Stimulated activated CD8-positive, alpha-beta memory T cell treated with anti-CD3 and anti-CD28 coated beads, Interleukin-2, amount 100 ng/mL, for 48 hours (primary cell): ENCODE measurements around the gene SLC25A20.

Experiments
- DNase-seq, 2 donors: peaks; one replicate each; pipeline ENCODE4 v3.0.0-alpha.2; 2020; ENCODE audit warnings: low read depth in 2 of 2

Gene SLC25A20

DNA sequence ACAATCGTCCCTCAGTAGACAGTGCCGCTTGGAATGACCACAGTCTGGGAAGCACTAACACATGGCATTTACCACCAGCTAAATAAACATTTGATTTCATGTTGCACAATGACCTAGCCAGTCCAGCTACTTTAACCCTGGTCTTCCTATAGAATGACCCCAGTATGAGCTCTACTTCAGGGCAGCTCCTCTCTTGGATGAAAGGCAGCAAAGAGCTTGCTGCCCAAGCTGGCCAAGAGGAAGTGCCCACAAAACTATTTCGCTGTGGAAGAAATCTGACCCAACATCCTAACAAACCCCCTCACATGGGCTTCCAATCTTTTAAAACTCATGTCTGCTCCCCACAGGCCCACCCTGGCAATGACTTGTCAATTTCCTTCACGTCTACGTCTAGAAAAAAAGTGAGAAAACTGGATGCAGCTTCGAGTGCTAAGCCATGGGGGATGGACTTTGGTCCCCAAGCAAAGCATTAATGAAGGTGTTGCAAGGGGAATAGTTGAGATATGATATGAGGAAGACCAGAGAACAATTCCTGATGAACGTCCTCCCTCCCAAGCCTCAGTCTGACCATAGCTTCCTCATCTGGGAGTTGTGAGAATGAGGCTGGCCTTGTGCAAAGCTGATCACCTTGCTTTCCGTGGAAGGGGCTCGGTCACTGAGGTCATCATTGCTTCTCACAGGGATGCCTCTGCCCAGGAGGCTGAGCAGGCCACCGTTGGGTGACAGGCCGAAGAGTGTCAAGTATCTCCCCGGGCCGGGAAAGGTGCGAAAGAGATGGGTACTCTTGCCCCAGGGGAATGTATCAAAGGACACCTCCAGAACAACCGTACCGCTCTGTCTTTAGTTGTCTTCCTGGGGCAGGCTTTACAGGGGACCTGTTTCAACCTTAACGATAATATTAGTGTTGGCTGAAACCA lies 964 bp downstream of the SLC25A20 start:
- DNase-seq: no peak

DNA sequence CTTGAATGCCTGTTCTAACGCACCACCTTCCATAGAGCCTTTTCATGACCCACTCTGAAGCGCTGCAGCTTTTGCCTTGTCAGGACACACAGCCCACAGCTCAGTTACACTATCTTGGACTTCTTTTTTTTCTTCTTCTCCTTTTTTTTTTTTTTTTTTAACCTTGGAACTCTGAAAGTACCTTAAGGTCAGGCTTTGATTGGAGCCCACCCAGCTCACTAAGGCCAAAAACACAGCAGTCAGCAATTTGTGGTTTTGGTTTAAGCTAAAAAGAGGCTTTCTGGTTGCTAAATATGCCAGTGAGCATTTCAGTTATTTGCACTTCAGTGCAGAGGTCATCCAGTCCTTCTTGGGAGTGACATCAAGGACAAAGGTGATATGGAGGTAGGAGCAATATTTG lies 1.7 kb downstream of the SLC25A20 start:
- DNase-seq: no peak

DNA sequence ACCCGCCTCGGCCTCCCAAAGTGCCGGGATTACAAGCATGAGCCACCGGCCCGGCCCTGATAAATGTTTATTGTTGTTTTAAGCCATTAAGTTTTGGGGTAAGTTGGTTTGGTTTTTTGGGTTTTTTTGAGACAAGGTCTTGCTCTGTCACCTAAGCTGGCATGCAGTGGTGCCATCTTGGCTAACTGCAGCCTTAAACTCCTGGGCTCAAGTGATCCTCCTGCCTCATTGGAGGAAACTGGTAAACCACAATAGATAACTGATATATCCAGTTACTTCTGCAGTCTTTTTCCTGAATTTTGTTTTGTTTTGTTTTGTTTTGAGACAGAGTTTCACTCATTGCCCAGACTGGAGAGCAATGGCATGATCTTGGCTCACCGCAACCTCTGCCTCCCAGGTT lies 4.2 kb downstream of the SLC25A20 start:
- DNase-seq: no peak

DNA sequence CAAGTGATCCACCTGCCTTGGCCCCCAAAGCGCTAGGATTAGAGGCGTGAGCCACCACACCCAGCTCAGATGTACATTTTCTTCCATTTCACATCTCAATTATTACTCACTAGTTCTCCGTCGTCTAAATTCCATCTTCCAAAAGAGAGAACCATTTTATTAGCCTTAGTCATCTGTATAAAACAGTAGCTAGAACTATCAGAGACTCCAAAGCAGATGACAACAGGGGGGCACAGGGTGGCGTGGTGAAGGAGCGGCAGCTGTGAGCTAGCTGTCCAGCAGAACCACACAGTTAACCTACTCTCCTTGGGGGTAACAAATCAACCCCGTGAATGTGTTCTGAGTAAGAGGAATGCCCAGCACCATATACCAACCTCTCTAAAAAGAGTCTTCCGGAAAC lies 7.1 kb downstream of the SLC25A20 start:
- no peak for DNase-seq

DNA sequence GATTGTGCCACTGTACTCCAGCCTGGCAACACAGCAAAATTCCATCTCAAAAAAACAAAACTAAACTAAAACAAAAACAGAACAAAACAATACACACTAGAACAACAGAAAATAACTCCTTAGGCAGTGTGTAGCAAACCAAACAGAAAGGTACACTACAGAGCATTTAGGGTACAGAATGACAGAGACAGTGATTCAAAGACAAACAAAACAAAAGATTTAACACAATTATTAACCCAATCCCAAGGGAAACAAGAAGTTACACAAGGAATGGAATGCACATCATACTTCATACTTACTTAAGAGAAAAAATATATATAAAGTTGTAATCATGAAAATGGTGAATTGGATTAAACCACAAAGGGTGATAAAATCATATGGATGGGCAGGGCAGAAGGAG lies 12.9 kb downstream of the SLC25A20 start:
- no peak for DNase-seq

DNA sequence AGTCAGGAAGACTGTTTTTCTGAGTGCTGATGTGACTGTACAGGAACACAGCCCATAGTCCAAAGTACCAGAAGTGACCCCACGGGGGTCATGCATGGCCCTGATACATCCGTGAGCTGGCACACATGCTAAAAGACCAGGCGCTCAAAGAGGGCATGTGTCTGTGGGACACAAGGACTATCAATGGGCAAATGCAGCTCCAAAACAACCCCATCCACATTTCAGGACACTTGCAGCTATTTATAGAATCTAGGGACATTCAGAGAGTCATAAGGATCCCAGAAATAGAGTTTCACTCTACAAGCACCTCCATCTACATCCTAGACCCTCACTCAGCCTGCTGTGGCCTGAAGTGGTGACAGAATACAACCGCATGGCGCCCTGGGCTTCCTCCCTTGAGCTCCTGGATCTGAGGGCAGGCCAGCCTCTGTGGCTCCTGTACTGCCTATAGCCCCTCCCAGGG lies 17.0 kb downstream of the SLC25A20 start:
- DNase-seq: no peak

DNA sequence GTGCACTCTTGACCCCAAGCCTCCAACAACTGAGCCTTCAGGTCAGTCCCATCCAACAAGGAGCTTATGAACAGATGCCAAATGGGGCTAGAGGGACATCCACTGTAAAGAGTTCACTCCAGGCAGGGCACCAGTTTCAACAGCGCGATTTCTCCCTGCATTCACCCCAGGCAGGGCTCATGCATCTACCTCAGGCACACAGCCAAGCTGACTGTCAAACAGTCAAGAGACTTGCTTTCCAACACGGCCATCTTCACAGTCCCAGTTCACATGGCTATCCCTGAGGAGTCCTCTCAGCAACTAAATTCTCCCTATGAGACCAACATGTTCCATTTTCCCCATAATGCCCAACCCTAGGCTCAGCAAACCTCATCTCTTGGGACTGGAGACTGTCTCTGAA lies 17.7 kb downstream of the SLC25A20 start:
- no peak for DNase-seq

DNA sequence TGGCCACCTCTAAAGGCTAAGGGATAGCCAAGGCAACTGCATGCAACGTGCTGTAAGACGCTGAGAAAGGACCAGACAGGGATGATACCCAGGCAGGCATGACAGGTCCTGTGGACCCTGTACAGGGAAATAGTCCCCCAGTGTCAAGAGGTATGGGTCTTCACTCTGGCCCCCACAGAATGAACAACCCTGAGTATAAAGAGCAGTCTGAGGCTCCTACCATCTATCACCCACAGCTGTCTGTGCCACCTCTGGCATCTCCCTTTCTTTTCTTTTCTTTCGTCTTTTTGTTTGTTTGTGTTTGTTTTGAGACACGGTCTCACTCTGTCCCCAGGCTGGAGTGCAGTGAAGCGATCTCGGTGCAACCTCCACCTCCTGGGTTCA lies 18.7 kb downstream of the SLC25A20 start:
- no peak for DNase-seq

DNA sequence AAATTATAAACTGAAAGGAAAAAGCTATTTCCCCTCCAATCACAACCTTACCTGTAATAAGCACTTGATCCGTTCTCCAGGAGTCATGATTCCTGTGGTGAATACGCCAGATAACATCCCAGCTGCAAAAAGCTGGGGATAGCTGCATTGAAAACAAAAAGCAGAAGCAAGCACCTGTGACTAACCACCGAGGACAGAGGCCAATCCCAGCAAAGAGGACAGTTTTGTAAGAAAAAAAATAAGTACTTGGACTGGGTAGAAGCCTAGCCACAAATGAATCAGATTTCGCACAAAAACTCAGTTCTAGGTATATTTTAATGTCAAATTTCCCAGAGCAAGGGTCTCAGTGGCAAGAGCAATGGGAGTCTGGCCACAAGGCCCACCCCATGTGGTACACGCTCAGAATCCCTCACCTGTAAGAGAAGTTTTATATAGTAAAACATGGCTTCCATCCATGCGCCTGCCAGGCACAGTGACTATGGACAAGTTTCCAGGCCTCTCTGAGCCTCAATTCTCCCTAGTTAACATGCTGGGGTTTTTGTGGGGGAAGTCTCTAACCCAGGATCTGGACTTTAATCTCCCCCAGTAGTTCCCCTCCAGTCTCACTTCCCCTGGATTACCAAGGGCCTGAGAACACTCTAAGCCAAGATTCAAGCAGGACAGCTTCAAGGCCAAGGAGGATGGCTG lies 19.2 kb downstream of the SLC25A20 start:
- DNase-seq: no peak

DNA sequence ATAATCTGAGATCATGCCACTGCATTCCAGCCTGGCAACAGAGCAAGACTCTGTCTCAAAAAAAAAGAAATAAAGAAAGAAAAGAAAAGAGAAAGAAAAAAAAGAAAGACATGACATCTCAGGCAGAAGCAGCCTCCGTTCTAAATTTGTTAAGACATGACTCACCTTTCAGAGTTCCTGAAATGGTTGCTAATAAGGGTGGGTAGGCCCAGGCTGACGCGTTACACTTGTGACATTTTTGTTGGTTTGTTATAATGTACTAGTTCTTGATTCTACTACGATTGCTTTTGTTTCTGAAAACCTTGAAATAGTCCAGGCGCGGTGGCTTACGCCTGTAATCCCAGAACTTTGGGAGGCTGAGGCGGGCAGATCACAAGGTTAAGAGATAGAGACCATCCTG lies 21.0 kb downstream of the SLC25A20 start:
- no peak for DNase-seq

DNA sequence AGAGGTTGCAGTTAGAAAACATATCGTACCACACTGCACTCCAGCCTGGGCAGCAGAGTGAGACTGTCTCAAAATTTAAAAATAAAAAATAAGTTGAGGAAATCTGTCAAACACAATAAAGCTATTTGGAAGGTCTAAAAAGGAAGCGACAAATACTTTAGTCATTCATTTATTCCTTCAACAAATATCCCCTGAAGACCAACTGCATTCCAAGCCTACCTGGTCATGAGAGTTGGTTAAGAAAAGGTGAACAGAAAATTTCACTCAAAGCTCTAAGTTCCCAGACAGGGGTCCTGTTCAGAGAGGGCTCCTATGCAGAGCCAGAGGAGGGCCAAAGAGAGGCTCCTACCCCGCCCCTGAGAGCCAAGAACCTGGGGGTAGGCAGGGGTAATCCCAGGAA lies 35.6 kb downstream of the SLC25A20 start:
- no peak for DNase-seq

DNA sequence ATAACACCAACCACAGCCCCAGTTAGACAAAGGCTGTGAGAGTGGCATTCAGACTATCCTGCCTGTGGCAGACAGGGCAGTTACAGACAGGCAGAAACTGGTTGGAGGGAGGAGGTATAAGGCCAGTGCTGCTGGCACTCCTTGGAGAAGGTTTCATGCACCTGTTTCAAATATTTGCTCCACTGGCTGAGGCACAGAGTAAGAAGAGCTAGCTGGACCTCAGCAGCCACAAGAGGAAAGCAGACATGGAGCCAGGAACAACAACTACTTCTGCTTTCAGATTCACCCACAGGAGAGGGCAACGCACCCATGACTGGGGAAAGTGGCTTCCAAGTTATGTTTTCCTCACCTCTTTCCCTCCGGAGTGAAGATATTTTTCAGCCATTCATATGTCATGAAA lies 39.5 kb downstream of the SLC25A20 start:
- no peak for DNase-seq

DNA sequence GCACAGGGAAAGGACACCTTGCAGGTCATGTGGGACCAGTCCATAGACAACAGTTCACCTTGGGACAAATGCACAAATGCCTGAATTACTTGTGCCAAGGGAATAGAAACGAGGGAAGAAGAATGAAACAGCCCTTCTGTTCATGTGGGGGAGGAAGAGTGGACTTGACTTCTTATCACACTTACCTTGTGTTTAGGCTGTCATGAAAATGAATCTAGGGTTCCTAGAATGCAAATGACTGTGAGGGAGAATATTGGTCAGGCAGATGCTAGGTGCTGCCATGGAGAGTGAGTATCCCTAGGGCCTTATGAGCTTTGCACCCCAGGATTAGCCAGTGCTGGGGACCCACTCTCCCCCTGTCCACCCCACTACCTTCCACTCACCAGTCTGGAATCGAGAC lies 40.0 kb downstream of the SLC25A20 start:
- no peak for DNase-seq

DNA sequence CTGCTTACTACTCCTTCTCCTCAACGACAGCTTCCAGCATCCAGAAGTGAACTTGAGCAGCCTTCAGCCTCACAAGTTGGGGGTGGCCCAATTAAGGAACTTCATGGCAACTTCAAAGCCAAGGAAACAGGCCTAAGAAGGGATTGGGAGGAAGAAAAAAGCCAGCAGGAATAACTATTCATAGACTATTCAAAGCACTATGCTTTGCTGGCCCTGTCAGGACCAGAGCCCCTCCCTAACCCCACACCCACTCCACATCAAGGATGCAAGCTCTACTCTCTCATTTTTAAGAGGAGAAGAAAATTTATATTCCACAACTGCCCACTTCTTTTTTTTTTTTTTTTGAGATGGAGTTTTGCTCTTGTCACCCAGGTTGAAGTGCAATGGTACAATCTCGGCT lies 41.0 kb downstream of the SLC25A20 start:
- no peak for DNase-seq

DNA sequence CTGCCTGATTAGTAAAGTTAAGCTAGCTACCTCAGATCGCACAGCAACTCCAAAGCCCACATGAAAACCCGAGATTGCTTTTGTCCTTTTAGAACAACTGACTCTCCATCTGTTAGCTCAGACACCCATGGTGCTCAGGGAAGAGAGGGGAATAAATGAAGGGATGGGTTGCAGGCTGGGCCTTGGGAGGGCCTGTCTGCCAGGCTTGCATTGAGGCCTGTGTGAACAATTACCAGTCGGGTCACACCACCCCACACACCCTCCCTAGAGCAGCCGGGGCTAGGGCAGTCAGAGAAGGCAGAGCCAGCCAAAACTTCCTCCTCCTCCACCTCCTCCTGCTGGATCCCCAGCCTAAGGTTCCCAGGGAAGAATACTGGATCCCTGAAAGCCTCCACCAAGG lies 42.2 kb downstream of the SLC25A20 start:
- no peak for DNase-seq

DNA sequence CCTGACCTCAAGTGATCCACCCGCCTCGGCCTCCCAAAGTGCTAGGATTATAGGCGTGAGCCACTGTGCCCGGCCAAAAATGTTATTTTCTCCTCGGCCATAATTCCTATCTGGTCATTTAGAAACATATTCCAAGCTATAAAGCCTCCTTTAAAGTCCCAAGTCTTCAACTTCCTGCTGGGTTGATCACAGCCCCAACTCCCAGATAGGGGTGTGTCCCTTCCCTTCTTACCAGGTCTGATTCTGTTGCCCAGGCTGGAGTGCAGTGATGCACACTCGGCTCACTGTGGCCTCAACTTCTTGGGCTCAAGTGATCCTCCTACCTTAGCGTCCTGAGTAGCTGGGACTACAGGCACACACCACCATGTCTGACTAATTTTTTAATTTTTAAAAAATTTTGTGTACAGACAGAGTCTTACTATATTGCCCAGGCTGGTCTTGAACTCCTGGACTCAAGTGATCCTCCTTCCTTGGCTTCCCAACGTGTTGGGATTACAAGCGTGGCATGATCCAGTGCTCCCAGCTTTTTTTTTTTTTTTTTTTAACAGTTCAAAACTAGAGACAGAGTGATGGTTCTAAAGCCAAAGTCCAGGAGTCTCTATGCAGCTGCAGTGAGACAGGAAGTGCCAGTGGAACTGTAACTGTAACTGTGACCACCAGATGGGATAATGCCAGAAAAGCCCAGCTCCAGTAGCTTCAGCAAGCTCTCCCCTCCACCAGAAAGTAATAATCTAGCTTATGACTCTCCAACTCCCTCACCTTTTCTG lies 42.8 kb downstream of the SLC25A20 start:
- DNase-seq: no peak

DNA sequence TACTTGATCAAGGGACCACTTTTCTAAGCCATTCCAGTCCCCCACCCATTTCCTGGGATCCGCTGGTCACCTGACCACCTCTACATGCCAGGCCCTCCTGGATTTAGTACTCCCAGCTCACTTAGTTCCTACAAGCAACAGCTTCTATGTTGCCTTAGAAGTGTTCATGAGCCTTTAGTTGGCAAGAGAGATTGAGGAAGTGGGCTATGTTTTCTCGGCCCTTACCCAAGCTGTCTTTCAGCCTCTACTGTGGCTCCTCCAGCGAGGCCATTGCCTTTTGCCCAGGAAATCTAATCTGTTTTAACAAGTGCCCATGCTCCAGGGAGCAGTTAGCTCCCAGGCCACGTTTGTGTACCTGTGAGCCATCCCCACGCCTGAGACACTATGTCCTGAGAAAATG lies 46.5 kb downstream of the SLC25A20 start:
- DNase-seq: no peak

DNA sequence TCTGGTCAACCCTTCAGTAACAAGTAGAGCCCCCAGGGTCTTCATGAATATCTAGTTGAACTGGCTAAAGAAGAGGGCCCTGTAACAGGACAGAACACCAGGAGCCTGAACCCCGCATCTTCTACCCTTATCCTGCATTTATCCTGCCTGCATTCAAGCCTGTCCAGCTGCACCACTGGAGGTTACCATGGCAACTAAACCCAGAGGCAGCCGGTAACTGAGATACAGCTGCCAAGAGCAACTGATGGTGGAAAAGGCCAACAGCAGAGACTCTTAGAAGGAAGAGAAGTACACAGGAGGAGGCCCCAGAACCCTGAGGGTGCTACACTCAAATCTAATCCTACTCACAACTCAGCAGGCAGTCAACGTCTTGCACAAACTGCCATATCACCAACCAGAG lies 47.3 kb downstream of the SLC25A20 start:
- no peak for DNase-seq

DNA sequence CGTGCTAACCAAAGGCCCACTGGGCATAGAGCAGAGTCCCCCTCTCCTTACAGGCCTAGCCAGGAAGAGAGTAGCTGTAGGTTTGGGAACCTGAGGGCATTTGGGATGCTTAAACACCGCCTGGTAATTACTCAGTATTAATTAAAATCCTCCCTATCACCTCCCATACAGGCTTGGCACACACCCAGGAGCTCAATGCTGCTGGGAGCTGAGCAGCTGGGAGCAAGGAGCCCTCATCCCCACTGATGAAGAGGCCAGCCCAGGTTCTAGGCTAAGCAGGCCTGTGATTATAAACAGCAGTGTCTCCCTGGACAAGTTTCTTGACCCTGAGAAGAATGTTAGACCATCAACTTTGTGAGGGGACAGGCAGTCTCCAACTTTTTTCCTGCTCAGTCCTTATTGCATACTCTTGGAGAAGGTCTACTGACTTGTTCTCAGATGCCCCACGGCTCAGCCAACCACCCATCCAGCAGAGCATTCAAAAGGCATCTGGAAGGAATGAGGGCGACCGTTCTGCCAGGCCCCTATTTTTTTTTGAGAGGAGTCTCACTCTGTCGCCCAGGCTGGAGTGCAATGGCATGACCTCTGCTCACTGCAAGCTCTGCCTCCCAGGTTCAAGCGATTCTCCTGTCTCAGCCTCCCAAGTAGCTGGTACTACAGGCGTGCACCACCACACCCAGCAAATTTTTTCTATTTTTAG lies 49.7 kb downstream of the SLC25A20 start:
- no peak for DNase-seq

DNA sequence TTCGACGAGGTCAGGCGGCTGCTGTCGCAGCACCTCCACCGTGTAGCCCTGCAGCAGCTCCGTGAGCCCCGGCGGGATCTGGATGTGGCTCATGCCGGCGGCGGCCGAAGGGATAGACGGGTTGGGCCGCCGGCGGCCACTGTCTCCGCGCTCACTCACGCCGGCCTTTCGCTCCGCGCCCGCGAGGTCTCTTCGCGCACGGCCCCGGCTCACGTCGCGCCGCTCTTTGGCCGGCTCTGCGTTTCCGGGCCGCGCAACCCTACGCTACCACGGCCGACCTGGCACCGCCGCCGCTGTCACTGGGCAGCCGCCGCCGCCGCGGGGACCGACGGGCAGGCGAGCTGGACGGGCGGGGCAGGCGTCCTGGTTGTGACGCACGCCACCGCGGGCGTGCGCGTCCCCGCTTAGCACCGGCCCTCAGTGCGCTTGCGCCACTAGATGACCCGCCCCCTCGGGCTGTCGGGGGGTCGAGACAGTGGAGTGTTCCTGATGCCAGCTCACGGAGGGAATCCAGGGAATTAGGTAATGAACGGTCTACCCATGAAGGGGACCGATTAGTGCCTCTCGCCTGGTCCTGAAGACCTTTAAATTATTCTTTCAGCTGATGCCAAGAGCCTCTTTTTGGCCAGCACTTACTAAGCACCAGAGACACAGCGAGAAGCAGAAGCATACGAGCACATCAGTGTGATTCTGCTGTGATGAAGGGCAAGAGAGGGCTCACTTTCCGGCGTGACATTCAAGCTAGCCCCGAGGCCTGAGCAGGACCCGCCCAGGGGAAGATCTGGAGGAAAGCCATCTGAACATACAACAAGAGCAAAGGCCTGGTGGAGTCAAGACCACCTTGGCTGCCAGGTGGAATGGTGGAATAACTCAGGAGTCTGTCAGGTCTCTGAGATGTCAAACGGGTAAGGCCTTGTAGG lies 50.9 kb downstream of the SLC25A20 start, which contains the start of gene PRKAR2A:
PRKAR2A (minus strand) TSS at position 371 of the 920 bp plus-strand sequence; CDS start at position 93, 278 bp downstream.
- peak; percentile 77 to 80 for DNase-seq
